HEK293T (cell line): ENCODE results near the gene PRKAB1.

Experiments used
- CTCF ChIA-PET: fragments of 350-600 bp; formaldehyde crosslinking; extraction: SDS; loops from one replicate; lab custom pipeline; 2021; ENCODE audit warnings: antibody characterized with exemption, inconsistent platforms; lab: Yijun Ruan, JAX
- POLR2A ChIA-PET: fragments of 350-600 bp; formaldehyde crosslinking; extraction: SDS; loops from one replicate; lab custom pipeline; 2020; ENCODE audit warnings: antibody characterized with exemption, inconsistent platforms; lab: Yijun Ruan, JAX
- DNase-seq: peaks from one replicate; pipeline ENCODE4 v3.0.0; 2012; ENCODE audit warnings: mixed read lengths; ENCODE audit errors: extremely low spot score
- ARNT ChIP-seq: fragments of 450-650 bp; IDR thresholded peaks from 2 replicates; pipeline ENCODE4 v1.6.1; 2017; ENCODE audit warnings: mild to moderate bottlenecking
- BHLHE40 ChIP-seq: fragments of 450-650 bp; IDR thresholded peaks from 2 replicates; pipeline ENCODE4 v1.6.1; 2016; ENCODE audit warnings: mild to moderate bottlenecking, moderate library complexity, borderline replicate concordance
- CTBP1 ChIP-seq: fragments of 450-650 bp; IDR thresholded peaks from 2 replicates; pipeline ENCODE4 v1.6.1; 2016; ENCODE audit warnings: borderline replicate concordance
- ELF4 ChIP-seq: fragments of 450-650 bp; IDR thresholded peaks from 2 replicates; pipeline ENCODE4 v1.6.1; 2017; ENCODE audit warnings: antibody characterized with exemption
- FOXA1 ChIP-seq: fragments of 450-650 bp; IDR thresholded peaks from 2 replicates; pipeline ENCODE4 v1.6.1; 2016; ENCODE audit warnings: mild to moderate bottlenecking
- FOXK2 ChIP-seq: fragments of 450-650 bp; IDR thresholded peaks from 2 replicates; pipeline ENCODE4 v1.6.1; 2016; ENCODE audit warnings: mild to moderate bottlenecking
- FOXM1 ChIP-seq: fragments of 450-650 bp; IDR thresholded peaks from 2 replicates; pipeline ENCODE4 v1.6.1; 2017; ENCODE audit warnings: mild to moderate bottlenecking, borderline replicate concordance
- HDGF ChIP-seq: fragments of 450-650 bp; IDR thresholded peaks from 2 replicates; pipeline ENCODE4 v1.6.1; 2017; ENCODE audit warnings: antibody characterized with exemption, borderline replicate concordance
- L3MBTL2 ChIP-seq: fragments of 450-650 bp; conservative IDR thresholded peaks from 2 replicates; pipeline ENCODE4 v1.6.1; 2016; ENCODE audit warnings: mild to moderate bottlenecking
- LEF1 ChIP-seq: fragments of 450-650 bp; IDR thresholded peaks from 2 replicates; pipeline ENCODE4 v1.6.1; 2017; ENCODE audit warnings: mild to moderate bottlenecking, borderline replicate concordance
- NFRKB ChIP-seq: fragments of 450-650 bp; IDR thresholded peaks from 2 replicates; pipeline ENCODE4 v1.6.1; 2016; ENCODE audit warnings: mild to moderate bottlenecking, moderate library complexity
- SP1 ChIP-seq: fragments of 450-650 bp; IDR thresholded peaks from 2 replicates; pipeline ENCODE4 v1.6.1; 2017
- SUZ12 ChIP-seq: fragments of 450-650 bp; IDR thresholded peaks from 2 replicates; pipeline ENCODE4 v1.6.1; 2016; ENCODE audit warnings: mild to moderate bottlenecking
- TARDBP ChIP-seq: fragments of 450-650 bp; IDR thresholded peaks from 2 replicates; pipeline ENCODE4 v1.6.1; 2016
- ZNF384 ChIP-seq: fragments of 450-650 bp; IDR thresholded peaks from 2 replicates; pipeline ENCODE4 v1.6.1; 2016
- TF ChIP-seq, protein P1 (sequence below): fragments of 450-650 bp; IDR thresholded peaks from 2 replicates; pipeline ENCODE4 v1.6.1; 2016

PRKAB1 gene

DNA sequence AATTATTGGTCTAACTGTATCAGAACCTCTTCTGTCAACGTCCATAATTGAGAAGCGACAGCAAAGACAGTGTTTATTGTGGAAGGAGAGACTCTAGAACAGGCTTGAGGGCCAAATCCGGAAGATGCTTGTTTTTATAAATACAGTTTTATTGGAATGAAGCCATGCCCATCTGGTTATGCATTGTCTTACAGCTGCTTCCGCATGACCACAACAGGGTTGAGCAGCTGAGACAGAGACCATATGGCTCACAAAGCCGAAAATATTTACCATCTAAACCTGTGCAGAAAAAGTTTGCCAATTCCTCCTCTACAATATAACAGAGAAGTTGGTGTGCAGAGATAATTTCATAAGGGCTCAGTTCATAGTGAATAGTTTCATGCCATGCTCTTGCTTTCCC lies 24.5 kb downstream of the PRKAB1 start:
- no peak for DNase-seq

DNA sequence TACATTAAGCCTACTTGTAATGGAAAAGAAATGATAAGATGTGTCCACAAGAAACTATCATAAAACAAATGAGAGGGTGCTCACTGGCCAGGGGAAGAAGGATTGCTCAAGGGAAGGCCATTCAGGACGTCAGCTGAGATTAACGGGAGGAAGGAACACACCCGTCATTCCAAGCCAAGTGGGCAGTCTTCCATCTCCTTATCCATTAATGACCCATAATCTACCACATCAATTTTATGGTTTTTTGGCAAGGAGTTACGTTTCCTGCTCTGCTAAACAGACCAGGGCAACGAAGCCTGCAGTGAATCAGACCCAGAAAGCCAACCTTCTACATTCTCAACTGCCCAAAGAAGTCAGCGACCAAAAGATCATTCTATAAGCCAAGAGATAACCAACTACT lies 25.1 kb downstream of the PRKAB1 start:
- POLR2A ChIA-PET = no interaction called here
- no peak for DNase-seq
- CTCF ChIA-PET = no interaction called here
- TF ChIP-seq BHLHE40 = no peak
- TF ChIP-seq FOXM1 = no peak
- no peak for TF ChIP-seq L3MBTL2
- TF ChIP-seq, protein P1, sequence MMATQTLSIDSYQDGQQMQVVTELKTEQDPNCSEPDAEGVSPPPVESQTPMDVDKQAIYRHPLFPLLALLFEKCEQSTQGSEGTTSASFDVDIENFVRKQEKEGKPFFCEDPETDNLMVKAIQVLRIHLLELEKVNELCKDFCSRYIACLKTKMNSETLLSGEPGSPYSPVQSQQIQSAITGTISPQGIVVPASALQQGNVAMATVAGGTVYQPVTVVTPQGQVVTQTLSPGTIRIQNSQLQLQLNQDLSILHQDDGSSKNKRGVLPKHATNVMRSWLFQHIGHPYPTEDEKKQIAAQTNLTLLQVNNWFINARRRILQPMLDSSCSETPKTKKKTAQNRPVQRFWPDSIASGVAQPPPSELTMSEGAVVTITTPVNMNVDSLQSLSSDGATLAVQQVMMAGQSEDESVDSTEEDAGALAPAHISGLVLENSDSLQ = no peak
- no peak for TF ChIP-seq LEF1
- TF ChIP-seq FOXK2 = no peak
- TF ChIP-seq HDGF = no peak
- no peak for TF ChIP-seq FOXA1
- TF ChIP-seq NFRKB = no peak

More for the DNA sequence above, 24.5 kb downstream of the PRKAB1 start:
- ChIA-PET POLR2A (no interaction called here), CTCF (no interaction called here)
- TF ChIP-seq HDGF (no peak), CTBP1 (no peak), ARNT (no peak), SP1 (no peak), BHLHE40 (no peak), FOXK2 (no peak), LEF1 (no peak), L3MBTL2 (no peak), TARDBP (no peak), NFRKB (no peak), ZNF384 (no peak)

DNA sequence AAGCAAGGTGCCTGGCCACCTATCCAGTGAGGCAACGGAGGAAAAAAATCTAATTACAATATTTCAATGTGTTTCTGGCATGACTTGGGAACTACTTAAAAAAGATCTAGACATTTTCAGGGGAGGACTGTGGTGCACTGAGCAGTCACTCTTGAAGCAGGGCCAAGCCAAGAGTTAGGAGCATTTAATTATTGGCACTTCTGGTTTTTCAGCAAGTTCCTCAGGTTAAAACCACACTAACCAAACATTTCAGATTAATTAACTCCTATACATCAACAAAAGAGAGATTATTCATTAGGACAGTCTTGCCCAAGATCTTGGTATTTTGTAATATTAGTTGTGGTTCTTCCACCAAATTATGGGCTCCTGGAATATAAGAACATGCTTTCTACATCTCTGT lies 25.6 kb downstream of the PRKAB1 start:
- no peak for DNase-seq
- no peak for TF ChIP-seq TARDBP
- TF ChIP-seq FOXM1 = no peak
- no peak for TF ChIP-seq CTBP1
- no peak for TF ChIP-seq BHLHE40
- no peak for TF ChIP-seq ZNF384
- no peak for TF ChIP-seq SP1
- TF ChIP-seq SUZ12 = no peak
- TF ChIP-seq L3MBTL2 = no peak
- no peak for TF ChIP-seq ELF4
- TF ChIP-seq ARNT = no peak
- TF ChIP-seq NFRKB = no peak
- TF ChIP-seq FOXK2 = no peak
- ChIA-PET CTCF (no interaction called here), POLR2A (no interaction called here)

- DNase-seq = no peak
- POLR2A ChIA-PET = no interaction called here
- TF ChIP-seq HDGF = no peak
- CTCF ChIA-PET = no interaction called here
These were observed 26.2 kb downstream of the PRKAB1 start for GRCh38 chr12:119694111-119694510.

- CTCF ChIA-PET = interaction anchor here (0.6 to 0.7 kb wide), 2 partner anchors 21 to 1096 kb away, joined by 3 read pairs; no protein-coding TSS in a partner anchor
- no peak for TF ChIP-seq L3MBTL2
- no peak for TF ChIP-seq ELF4
- TF ChIP-seq NFRKB = no peak
- no peak for TF ChIP-seq HDGF
- TF ChIP-seq SUZ12 = no peak
- POLR2A ChIA-PET = no interaction called here
- no peak for DNase-seq
These were observed 27.1 kb downstream of the PRKAB1 start for GRCh38 chr12:119695034-119695433.

- POLR2A ChIA-PET = no interaction called here
- CTCF ChIA-PET = no interaction called here
- no peak for DNase-seq
- no peak for TF ChIP-seq CTBP1
- TF ChIP-seq, protein P1 = no peak
- TF ChIP-seq NFRKB = no peak
These were observed 29.0 kb downstream of the PRKAB1 start for GRCh38 chr12:119696943-119697342.

DNA sequence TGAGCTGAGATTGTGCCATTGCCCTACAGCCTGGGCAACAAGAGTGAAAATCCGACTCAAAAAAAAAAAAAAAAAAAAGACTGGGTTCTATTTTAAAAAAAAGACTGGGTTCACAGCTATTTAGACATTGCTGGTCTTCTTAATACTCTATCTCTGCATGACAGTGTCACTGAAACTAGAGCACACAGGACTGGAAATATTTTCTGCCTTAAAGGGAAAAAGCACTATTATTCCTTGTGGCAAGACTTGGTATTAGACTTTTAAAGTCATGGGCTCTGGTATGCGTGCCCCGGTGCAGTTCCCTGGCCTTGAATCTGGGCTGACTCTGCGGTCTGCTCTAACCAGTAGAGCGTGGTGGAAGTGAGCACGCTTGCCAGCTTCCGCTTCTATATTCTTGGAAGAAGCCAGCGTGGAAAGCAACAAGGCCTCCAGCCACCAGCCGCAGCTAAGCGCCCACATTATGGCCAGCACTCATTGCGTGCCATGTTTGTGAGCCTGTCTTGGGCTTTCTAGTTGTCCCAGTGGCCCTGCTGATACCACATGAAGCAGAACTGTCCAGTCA lies 31.3 kb downstream of the PRKAB1 start:
- no peak for TF ChIP-seq ZNF384
- TF ChIP-seq, protein P1 = no peak
- no peak for TF ChIP-seq NFRKB
- no peak for TF ChIP-seq FOXM1
- no peak for TF ChIP-seq TARDBP
- no peak for TF ChIP-seq BHLHE40
- no peak for TF ChIP-seq SUZ12
- TF ChIP-seq HDGF = no peak
- no peak for TF ChIP-seq FOXK2
- TF ChIP-seq ARNT = no peak
- no peak for TF ChIP-seq SP1
- no peak for TF ChIP-seq CTBP1
- TF ChIP-seq FOXA1 = no peak
- no peak for TF ChIP-seq LEF1
- no peak for TF ChIP-seq L3MBTL2
- no peak for TF ChIP-seq ELF4
- DNase-seq = no peak
- ChIA-PET CTCF (interaction anchor here (0.6 kb wide), 1 partner anchor 386 kb away, joined by 3 read pairs; no protein-coding TSS in a partner anchor), POLR2A (no interaction called here)
